Measurements from ENCODE around the gene ANKRD28. TPM values are rescaled to one million over a fixed set of nuclear protein-coding genes. Genes with fewer than 3 reads are reported as not detected.

Gene ANKRD28
- total and polyA plus RNA-seq, 2 donors from 2014 or later = 9.8 to 72.4 TPM

DNA sequence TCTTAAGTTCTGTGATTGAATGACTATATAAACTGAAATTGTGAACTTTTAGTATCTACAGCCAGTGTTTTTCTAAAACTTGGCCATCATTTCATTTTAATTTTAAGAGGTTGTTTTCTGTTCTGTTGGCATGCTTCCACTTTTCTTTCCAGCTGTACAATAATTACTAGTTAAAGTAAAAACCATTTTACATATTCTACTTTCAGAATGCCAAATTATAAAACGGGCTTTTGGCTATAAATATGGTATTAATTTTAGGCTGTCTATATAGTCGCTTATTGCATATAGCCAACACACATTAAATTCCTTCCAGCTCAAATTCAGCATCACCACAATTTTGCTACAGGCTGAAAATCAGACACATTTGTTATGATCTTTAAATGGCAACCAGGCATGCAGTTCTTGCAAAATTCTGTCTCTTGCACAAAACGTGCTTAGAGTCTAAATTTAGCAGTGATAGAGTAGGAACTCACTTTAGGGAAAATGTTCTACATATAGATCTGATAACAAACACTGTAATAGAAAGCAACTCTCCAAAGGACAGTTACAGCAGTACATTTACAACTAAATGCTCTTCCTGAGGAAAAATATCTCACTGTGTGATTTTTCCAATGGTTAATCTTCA is 115.1 kb downstream of the ANKRD28 start:
- TF ChIP-seq, protein P1, sequence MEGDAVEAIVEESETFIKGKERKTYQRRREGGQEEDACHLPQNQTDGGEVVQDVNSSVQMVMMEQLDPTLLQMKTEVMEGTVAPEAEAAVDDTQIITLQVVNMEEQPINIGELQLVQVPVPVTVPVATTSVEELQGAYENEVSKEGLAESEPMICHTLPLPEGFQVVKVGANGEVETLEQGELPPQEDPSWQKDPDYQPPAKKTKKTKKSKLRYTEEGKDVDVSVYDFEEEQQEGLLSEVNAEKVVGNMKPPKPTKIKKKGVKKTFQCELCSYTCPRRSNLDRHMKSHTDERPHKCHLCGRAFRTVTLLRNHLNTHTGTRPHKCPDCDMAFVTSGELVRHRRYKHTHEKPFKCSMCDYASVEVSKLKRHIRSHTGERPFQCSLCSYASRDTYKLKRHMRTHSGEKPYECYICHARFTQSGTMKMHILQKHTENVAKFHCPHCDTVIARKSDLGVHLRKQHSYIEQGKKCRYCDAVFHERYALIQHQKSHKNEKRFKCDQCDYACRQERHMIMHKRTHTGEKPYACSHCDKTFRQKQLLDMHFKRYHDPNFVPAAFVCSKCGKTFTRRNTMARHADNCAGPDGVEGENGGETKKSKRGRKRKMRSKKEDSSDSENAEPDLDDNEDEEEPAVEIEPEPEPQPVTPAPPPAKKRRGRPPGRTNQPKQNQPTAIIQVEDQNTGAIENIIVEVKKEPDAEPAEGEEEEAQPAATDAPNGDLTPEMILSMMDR (IDR thresholded peaks at IDR 0.05; ENCODE audit: borderline replicate concordance, extremely low read depth, insufficient read depth) = no peak
- Histone ChIP-seq H3K36me3 (ENCODE audit: control insufficient read depth in 2 of 3, insufficient read depth in 3 of 3, low read length in 3 of 3) (peaks cover 8 to 20% (median 15%) of the 10 kb centered on the region in 3 donors), H3K9ac (ENCODE audit: low read length in 3 of 3) (no peak overlapping the region), H3K27ac (ENCODE audit: low read depth in 2 of 2, low read length in 2 of 2) (no peak overlapping the region), H3K4me3 (ENCODE audit: low read length in 3 of 3) (no peak overlapping the region), H3K27me3 (ENCODE audit: control insufficient read depth, insufficient read depth, low read length) (no peaks in the 10 kb centered on the region), H3K4me1 (ENCODE audit: control insufficient read depth in 2 of 3, insufficient read depth in 2 of 3, low read depth in 1 of 3, low read length in 3 of 3) (no peaks in the 10 kb centered on the region), H3K9me3 (ENCODE audit: control insufficient read depth in 2 of 3, insufficient read depth in 1 of 3, low read length in 3 of 3) (no peaks in the 10 kb centered on the region)
- FAIRE-seq = no peak
- intact Hi-C loops (cut with DNase I) = no loop called here
- no peak for DNase-seq

DNA sequence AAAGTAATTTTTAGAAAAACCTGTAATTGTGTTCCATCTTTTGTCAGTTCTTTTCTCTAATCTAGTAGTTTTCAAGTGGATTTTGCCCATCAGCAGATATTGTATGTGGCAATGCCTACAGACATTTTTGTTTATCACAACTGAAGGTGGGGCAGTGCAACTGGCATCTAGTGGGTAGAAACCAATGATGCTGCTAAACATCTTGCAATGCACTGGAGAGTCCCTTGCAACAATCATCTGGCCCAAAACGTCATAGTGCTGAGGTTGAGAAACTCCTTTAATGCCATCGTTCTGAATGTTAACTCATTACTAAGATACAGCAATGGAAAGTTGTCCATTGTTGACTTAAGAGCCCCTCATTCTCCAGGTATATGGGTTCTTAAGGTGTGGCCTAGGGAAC is 116.1 kb downstream of the ANKRD28 start:
- FAIRE-seq (no peak), DNase-seq (no peak)
- no peaks in the 10 kb centered on the region for H3K27me3 ChIP-seq (ENCODE audit: control insufficient read depth, insufficient read depth, low read length)
- H3K9me3 ChIP-seq (ENCODE audit: control insufficient read depth in 2 of 3, insufficient read depth in 1 of 3, low read length in 3 of 3) = no peaks in the 10 kb centered on the region
- H3K4me3 ChIP-seq (ENCODE audit: low read length in 3 of 3) = no peak overlapping the region
- no peak overlapping the region for H3K9ac ChIP-seq (ENCODE audit: low read length in 3 of 3)
- H3K27ac ChIP-seq (ENCODE audit: low read depth in 2 of 2, low read length in 2 of 2) = no peak overlapping the region
- intact Hi-C loops (cut with DNase I) = no loop called here
- H3K4me1 ChIP-seq (ENCODE audit: control insufficient read depth in 2 of 3, insufficient read depth in 2 of 3, low read depth in 1 of 3, low read length in 3 of 3) = no peaks in the 10 kb centered on the region
- TF ChIP-seq, protein P1 (IDR thresholded peaks at IDR 0.05; ENCODE audit: borderline replicate concordance, extremely low read depth, insufficient read depth) = no peak
- peaks cover 5 to 25% (median 19%) of the 10 kb centered on the region in 3 donors for H3K36me3 ChIP-seq (ENCODE audit: control insufficient read depth in 2 of 3, insufficient read depth in 3 of 3, low read length in 3 of 3)

DNA sequence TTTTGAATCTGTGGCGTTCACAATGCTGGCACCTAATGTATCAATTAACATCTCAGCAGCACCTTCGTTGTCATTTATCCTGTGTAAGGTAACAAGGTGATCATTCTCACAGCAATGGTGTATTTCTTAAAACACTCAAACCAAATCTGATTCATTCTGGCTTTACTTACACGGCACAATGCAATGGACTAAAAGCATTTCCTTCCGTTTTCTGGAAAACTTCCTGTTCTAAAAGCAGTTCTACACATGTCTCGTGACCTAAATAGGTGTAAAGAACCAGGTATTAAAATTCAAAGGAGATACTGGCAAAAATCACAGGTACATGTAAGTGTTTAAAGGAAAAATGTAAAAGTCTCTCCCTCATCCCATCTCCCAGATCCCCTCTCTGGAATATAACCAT is 118.5 kb downstream of the ANKRD28 start:
- Histone ChIP-seq H3K27me3 (ENCODE audit: control insufficient read depth, insufficient read depth, low read length) (no peaks in the 10 kb centered on the region), H3K9ac (ENCODE audit: low read length in 3 of 3) (no peak overlapping the region), H3K27ac (ENCODE audit: low read depth in 2 of 2, low read length in 2 of 2) (no peak overlapping the region), H3K9me3 (ENCODE audit: control insufficient read depth in 2 of 3, insufficient read depth in 1 of 3, low read length in 3 of 3) (no peaks in the 10 kb centered on the region), H3K36me3 (ENCODE audit: control insufficient read depth in 2 of 3, insufficient read depth in 3 of 3, low read length in 3 of 3) (peaks cover 3 to 26% (median 19%) of the 10 kb centered on the region in 3 donors), H3K4me3 (ENCODE audit: low read length in 3 of 3) (no peak overlapping the region), H3K4me1 (ENCODE audit: control insufficient read depth in 2 of 3, insufficient read depth in 2 of 3, low read depth in 1 of 3, low read length in 3 of 3) (no peaks in the 10 kb centered on the region)
- intact Hi-C loops (cut with DNase I) = no loop called here
- FAIRE-seq (no peak), DNase-seq (no peak)
- TF ChIP-seq, protein P1 (IDR thresholded peaks at IDR 0.05; ENCODE audit: borderline replicate concordance, extremely low read depth, insufficient read depth) = no peak

DNA sequence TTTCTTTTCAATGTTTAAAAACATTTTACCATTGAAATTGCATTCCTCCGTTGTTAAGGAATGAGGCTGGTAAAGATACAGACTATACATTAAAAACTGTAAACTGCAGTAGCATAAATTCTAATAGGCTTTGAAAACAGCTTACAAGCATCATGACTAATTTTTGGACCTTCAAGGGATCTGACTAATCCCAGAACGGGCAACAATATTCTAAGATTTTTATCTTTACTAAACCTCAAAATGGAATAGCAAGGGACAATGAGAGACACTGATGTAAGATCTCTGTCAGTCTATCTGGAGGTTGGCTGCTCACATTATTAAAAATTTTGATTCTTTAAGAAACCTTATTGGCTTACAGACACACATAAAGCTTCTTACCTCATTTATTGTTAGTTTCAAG is 121.5 kb downstream of the ANKRD28 start:
- Histone ChIP-seq H3K9ac (ENCODE audit: low read length in 3 of 3) (no peak overlapping the region), H3K27ac (ENCODE audit: low read depth in 2 of 2, low read length in 2 of 2) (no peak overlapping the region), H3K9me3 (ENCODE audit: control insufficient read depth in 2 of 3, insufficient read depth in 1 of 3, low read length in 3 of 3) (no peaks in the 10 kb centered on the region), H3K36me3 (ENCODE audit: control insufficient read depth in 2 of 3, insufficient read depth in 3 of 3, low read length in 3 of 3) (peaks cover 3 to 25% (median 18%) of the 10 kb centered on the region in 3 donors), H3K4me3 (ENCODE audit: low read length in 3 of 3) (no peak overlapping the region), H3K4me1 (ENCODE audit: control insufficient read depth in 2 of 3, insufficient read depth in 2 of 3, low read depth in 1 of 3, low read length in 3 of 3) (no peaks in the 10 kb centered on the region), H3K27me3 (ENCODE audit: control insufficient read depth, insufficient read depth, low read length) (no peaks in the 10 kb centered on the region)
- TF ChIP-seq, protein P1 (IDR thresholded peaks at IDR 0.05; ENCODE audit: borderline replicate concordance, extremely low read depth, insufficient read depth) = no peak
- DNase-seq = no peak
- intact Hi-C loops (cut with DNase I) = no loop called here
- FAIRE-seq = no peak

All from kidney (tissue), 14 donors.